GM18511 (cell line): ENCODE data around the gene DONSON.

Experiments used
- ATAC-seq: cut with Tn5 transposase; IDR thresholded peaks from one replicate; pipeline ENCODE4 v1.9.1; 2021; ENCODE audit warnings: mild to moderate bottlenecking, moderate library complexity; ENCODE audit not compliant: unreplicated experiment

DONSON gene

GRCh38 chr21:33541756-33542639, 46.5 kb downstream of the DONSON start, which contains the start of gene GART:
GART (minus strand) TSS chr21:33542117; CDS start chr21:33539315, 2,802 bp downstream.
- peak; percentile 57 for ATAC-seq

GRCh38 chr21:33541105-33541711, 47.3 kb downstream of the DONSON start:
- no peak for ATAC-seq

DNA sequence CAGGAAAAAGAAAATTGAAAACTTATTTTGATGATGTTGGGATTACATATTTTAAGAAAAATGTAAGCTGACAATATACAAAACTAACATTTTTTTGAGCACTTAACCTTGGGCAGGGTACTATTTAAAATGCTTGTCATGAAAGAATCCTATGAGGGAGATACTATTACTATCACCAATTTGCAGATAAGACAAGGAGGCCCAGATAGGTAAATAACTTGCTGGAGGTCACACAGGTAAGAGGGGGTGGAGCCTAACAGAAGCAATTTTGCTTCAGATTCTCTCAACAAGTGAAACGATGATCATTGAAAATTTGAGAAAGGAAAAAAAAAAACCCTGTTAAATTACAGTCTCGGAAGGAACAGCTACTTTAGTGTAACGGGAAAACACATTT, 47.8 kb downstream of the DONSON start:
- no peak for ATAC-seq

DNA sequence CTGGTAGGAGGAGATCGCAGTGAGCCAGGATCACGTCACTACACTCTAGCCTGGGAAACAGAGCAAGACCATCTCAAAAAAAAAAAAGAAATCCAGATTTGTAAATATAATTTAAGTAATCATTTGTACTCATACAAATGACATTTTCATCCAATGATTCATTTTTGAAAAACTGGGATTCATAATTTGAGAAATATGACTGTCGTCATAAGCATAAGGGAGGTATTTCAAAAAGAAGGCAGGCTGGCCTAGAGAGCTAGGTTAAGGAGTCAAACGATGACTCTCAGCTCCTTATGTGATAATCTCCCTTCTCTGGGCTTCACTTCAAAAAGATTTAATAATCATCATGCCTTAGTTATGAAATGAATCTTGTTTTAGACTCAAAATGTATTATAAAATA, 48.9 kb downstream of the DONSON start:
- ATAC-seq = no peak

DNA sequence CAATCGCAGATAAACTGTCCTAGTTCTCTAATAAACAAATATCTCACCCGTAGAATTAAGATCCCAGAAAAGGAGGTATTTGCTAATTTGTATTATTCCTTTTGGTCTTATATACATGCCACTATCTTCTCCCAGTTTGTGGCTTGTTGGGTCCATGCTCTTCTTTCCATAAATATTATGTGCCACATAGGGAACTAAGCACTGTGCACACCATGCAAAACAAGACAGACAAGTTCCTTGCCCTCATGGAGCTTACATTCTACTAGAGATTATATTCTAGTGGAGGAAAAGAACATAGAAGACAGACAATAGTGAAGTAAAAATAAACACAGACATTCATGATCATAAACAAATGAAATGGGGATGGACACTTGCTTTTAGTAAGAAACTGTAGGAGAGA, 51.3 kb downstream of the DONSON start:
- ATAC-seq = no peak

GRCh38 chr21:33531007-33531406, 57.5 kb downstream of the DONSON start:
- ATAC-seq = no peak
